Measurements from ENCODE around the gene DCAKD. TPM values are rescaled to one million over a fixed set of nuclear protein-coding genes. Genes with fewer than 3 reads are reported as not detected.
A peak's percentile ranks its signal among the peaks of the same experiment; 100 is the strongest.

DCAKD gene, protein sequence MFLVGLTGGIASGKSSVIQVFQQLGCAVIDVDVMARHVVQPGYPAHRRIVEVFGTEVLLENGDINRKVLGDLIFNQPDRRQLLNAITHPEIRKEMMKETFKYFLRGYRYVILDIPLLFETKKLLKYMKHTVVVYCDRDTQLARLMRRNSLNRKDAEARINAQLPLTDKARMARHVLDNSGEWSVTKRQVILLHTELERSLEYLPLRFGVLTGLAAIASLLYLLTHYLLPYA
- total RNA-seq (2013; cell fraction: nucleolus; rRNA removed), result 35.2 and 43.0 TPM in 2 replicates
- 49.4 and 62.7 TPM in 2 replicates for total RNA-seq (2014; rRNA removed)
- 23.0 and 27.9 TPM in 2 replicates for total RNA-seq (2014; rRNA removed; fragmentation: Illumina TruSeq; extraction: Trizol)
- total RNA-seq (2021), result 44.4 and 45.8 TPM in 2 replicates
- 11.7 TPM for polyA plus RNA-seq (2011; ENCODE audit: low read depth)
- polyA plus RNA-seq (2011; rRNA removed), result 14.1 and 32.8 TPM in 2 replicates
- 55.7 and 60.8 TPM in 2 replicates for polyA plus RNA-seq (2011; cell fraction: cytosol; rRNA removed)
- polyA plus RNA-seq (2011; cell fraction: nucleus; rRNA removed), result 57.5 and 71.0 TPM in 2 replicates
- polyA plus RNA-seq (2012), result 26.3 and 28.2 TPM in 2 replicates
- polyA plus RNA-seq (2014; fragmentation: Illumina TruSeq; extraction: Trizol), result 18.9 and 21.5 TPM in 2 replicates
- 10 to 100 TPM; 11.6 to 11.7 TPM for polyA plus RNA-seq (2014; fragmentation: Nextera tagmentation; extraction: Ambion mirVana)
- 45.7 and 46.5 TPM in 2 replicates for polyA plus RNA-seq (2014; rRNA removed)
- 10 to 100 TPM; 43.8 to 46.1 TPM for polyA plus RNA-seq (2016; fragmentation: Nextera tagmentation; extraction: Ambion mirVana)
- polyA minus RNA-seq (2011; rRNA and poly(A)+ RNA removed), result 29.1 and 56.8 TPM in 2 replicates
- 22.7 and 27.9 TPM in 2 replicates for polyA minus RNA-seq (2011; cell fraction: cytosol; rRNA and poly(A)+ RNA removed)
- 21.2 and 26.2 TPM in 2 replicates for polyA minus RNA-seq (2011; cell fraction: nucleus; rRNA and poly(A)+ RNA removed)
- percentile 78 among the genes with signal in this experiment for Bru-seq, nascent RNA
- BruChase-seq, experiment 1, labeled RNA remaining after a 6-hour chase, result percentile 77 among the genes with signal in this experiment
- percentile 71 among the genes with signal in this experiment for BruChase-seq, experiment 2, labeled RNA remaining after a 2-hour chase
- long read RNA-seq, experiment 1, transcript DCAKD-205 (5 exons, 990 nt), result major isoform, 12 of 28 reads
- long read RNA-seq, experiment 1, transcript DCAKD-208 (5 exons, 2,054 nt), result minor isoform, 6 of 28 reads
- long read RNA-seq, experiment 1, partial matches to known transcripts, result 0 of 28 reads
- long read RNA-seq, experiment 1, other reads (novel, unspliced or antisense), result 6 of 28 reads
- long read RNA-seq, experiment 2, transcript DCAKD-205 (5 exons, 990 nt), result major isoform, 6 of 22 reads
- long read RNA-seq, experiment 2, partial matches to known transcripts, result 0 of 22 reads
- long read RNA-seq, experiment 2, other reads (novel, unspliced or antisense), result 10 of 22 reads

DNA sequence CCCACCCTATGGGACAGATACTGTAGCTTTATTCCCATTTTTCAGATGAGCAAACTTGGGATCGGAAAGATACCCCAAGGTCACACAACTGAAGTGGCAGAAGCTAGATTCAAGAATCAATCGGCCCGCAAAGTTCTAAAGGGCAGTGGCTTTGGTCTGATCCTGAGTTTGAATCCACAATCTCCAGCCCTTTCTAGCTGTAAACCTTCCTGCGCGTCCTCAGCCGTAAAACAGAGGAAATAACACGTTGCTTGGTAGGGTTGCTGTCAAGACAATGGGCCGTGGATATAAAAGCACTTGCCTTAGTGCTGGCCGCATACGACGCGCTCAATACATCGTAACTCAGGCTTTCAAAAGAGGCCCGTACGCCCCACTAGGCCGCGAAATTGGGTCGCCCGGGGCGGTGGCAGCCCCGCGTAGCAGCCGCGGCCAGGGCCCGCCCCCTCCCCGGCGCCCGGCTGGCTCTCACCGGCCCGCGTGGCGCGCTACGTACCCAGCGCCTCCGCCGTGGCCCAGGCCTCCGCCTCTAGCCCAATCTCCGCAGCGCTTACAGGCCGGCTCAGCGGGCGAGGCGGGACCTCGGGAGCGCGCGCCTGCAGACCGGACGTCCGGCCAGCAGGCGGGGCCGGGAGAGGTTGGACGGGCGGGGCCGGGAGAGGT lies at the start of gene DCAKD:
TSS of gene DCAKD (minus strand) at position 573 of the 660 bp plus-strand sequence. CDS start 16,747 bp downstream, outside the sequence.
- FAIRE-seq (no peak), DNase-seq (ENCODE audit: low read depth, low spot score) (no peak), ATAC-seq (peak; percentile 97)
- H3K9me3 ChIP-seq (replicated peaks; ENCODE audit: control insufficient read depth, insufficient read depth, low read length), result no peaks in the 10 kb centered on the region
- WGBS (ENCODE audit: insufficient coverage, insufficient replicate concordance, low lambda C conversion rate, missing lambda C conversion rate), result 0% methylated on average over 53 of the region's 56 CpGs
- ChIA-PET SMC1A (ENCODE audit: uncharacterized antibody, unreplicated experiment) (interaction anchor here (0.7 to 4.2 kb wide), 6 partner anchors 11 to 131 kb away, joined by 3 to 38 read pairs (median 12); partner anchors contain the start of gene NMT1), RAD21 (ENCODE audit: unreplicated experiment) (interaction anchor here (1.0 to 4.3 kb wide), 9 partner anchors 9 to 99 kb away, joined by 3 to 49 read pairs (median 4); partner anchors contain the start of genes ACBD4 and NMT1), CTCF (interaction anchor here (0.8 to 6.1 kb wide), 8 partner anchors 11 to 247 kb away, joined by 3 to 58 read pairs (median 6); partner anchors contain the start of genes ACBD4 and NMT1), POLR2A (interaction anchor here (0.6 to 7.1 kb wide), 12 partner anchors 9 to 106 kb away, joined by 3 to 119 read pairs (median 7); partner anchors contain the start of genes HEXIM1 and NMT1)
- H3K79me2 ChIP-seq (ENCODE audit: control insufficient read depth, insufficient read depth, low read length), result peaks cover 49% of the 10 kb centered on the region
- intact Hi-C loops (cut with micrococcal nuclease; ENCODE audit: unreplicated experiment) (no loop called here), in situ Hi-C loops (cut with MboI) (no loop called here)
- H3K4me2 ChIP-seq (ENCODE audit: control insufficient read depth, insufficient read depth), result peak within 1 kb of the TSS; percentile 95
- H3K36me3 ChIP-seq (ENCODE audit: control insufficient read depth in 2 of 2, insufficient read depth in 2 of 2, low read length in 1 of 2), result 0 out of 4 replicates have a peak, but pooled peaks cover 0 to 5% of the 10 kb centered on the region in 2 experiments
- H3K27me3 ChIP-seq (replicated peaks in 1 of 2; ENCODE audit: control insufficient read depth in 2 of 2, insufficient read depth in 2 of 2, low read length in 1 of 2), result no peaks in the 10 kb centered on the region
- H2AFZ ChIP-seq (ENCODE audit: control insufficient read depth, low read depth, low read length), result peak within 1 kb of the TSS; percentile 93
- H3K4me1 ChIP-seq (ENCODE audit: control insufficient read depth, insufficient read depth, low read length), result peaks cover 13% of the 10 kb centered on the region
- no peaks in the 10 kb centered on the region for H4K20me1 ChIP-seq (ENCODE audit: control insufficient read depth, insufficient read depth)
- H3K4me3 ChIP-seq, result peak within 1 kb of the TSS; percentile 76
- TSS peak; percentile 82 for BruUV-seq (replicated peaks)
- H3K9ac ChIP-seq (ENCODE audit: control insufficient read depth, insufficient read depth, low read length), result peak within 1 kb of the TSS; percentile 95
- peak within 1 kb of the TSS; percentile 95 for H3K27ac ChIP-seq (ENCODE audit: control insufficient read depth, insufficient read depth)
- no peak for TF ChIP-seq ZBTB40 (IDR thresholded peaks at IDR 0.05; ENCODE audit: borderline replicate concordance)
- TF ChIP-seq SMAD5 (IDR thresholded peaks at IDR 0.05; ENCODE audit: low read depth), result peak; percentile 52; the same call in 1 of the 2 replicates
- TF ChIP-seq, protein P1, sequence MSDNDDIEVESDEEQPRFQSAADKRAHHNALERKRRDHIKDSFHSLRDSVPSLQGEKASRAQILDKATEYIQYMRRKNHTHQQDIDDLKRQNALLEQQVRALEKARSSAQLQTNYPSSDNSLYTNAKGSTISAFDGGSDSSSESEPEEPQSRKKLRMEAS (IDR thresholded peaks at IDR 0.05; ENCODE audit: low read depth, low read length), result peak; percentile 49; the same call in 1 of the 2 replicates
- peak; percentile 23; the same call in 1 of the 2 replicates for TF ChIP-seq YY1 (IDR thresholded peaks at IDR 0.05; ENCODE audit: low read depth, low read length)
- peak; percentile 39; the same call in 1 of the 2 replicates for TF ChIP-seq CHD2 (IDR thresholded peaks at IDR 0.05; ENCODE audit: borderline replicate concordance, low read depth, low read length)
- TF ChIP-seq SUPT20H (IDR thresholded peaks at IDR 0.05; ENCODE audit: borderline replicate concordance, control insufficient read depth, low read depth, low read length), result no peak
- TF ChIP-seq, protein P2, sequence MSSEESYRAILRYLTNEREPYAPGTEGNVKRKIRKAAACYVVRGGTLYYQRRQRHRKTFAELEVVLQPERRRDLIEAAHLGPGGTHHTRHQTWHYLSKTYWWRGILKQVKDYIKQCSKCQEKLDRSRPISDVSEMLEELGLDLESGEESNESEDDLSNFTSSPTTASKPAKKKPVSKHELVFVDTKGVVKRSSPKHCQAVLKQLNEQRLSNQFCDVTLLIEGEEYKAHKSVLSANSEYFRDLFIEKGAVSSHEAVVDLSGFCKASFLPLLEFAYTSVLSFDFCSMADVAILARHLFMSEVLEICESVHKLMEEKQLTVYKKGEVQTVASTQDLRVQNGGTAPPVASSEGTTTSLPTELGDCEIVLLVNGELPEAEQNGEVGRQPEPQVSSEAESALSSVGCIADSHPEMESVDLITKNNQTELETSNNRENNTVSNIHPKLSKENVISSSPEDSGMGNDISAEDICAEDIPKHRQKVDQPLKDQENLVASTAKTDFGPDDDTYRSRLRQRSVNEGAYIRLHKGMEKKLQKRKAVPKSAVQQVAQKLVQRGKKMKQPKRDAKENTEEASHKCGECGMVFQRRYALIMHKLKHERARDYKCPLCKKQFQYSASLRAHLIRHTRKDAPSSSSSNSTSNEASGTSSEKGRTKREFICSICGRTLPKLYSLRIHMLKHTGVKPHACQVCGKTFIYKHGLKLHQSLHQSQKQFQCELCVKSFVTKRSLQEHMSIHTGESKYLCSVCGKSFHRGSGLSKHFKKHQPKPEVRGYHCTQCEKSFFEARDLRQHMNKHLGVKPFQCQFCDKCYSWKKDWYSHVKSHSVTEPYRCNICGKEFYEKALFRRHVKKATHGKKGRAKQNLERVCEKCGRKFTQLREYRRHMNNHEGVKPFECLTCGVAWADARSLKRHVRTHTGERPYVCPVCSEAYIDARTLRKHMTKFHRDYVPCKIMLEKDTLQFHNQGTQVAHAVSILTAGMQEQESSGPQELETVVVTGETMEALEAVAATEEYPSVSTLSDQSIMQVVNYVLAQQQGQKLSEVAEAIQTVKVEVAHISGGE (CRISPR knock-in tag; IDR thresholded peaks at IDR 0.05), result no peak
- TF ChIP-seq TCF12 (IDR thresholded peaks at IDR 0.05; ENCODE audit: low read depth, low read length), result 0 out of 2 replicates have a peak, but pooled peaks have one; percentile 4
